ENCODE results near the gene THOC7.

DNA sequence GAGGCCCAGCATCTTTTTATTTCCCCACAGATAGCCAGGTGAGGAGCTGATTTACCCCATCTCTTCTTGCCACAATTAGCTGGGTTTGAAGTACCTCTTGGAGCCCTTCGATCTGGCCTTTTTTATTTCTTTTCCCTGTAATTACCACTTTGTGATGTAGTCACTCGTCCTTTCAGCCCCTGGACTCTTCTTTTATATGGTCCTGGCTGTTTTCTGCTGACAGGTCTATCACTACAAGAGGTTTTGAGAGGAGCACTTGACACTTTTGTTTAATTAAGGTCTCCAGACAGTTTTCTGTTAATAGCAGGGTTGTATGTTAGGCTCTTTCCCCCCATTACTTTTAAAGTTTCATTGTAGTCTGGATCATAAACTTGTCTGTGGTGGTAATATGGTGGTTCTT lies 11.9 kb upstream of the THOC7 start:
- TF ChIP-seq, protein P1, sequence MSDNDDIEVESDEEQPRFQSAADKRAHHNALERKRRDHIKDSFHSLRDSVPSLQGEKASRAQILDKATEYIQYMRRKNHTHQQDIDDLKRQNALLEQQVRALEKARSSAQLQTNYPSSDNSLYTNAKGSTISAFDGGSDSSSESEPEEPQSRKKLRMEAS (IDR thresholded peaks at IDR 0.05; ENCODE audit: low read depth, low read length) = no peak
- TF ChIP-seq, protein P2, sequence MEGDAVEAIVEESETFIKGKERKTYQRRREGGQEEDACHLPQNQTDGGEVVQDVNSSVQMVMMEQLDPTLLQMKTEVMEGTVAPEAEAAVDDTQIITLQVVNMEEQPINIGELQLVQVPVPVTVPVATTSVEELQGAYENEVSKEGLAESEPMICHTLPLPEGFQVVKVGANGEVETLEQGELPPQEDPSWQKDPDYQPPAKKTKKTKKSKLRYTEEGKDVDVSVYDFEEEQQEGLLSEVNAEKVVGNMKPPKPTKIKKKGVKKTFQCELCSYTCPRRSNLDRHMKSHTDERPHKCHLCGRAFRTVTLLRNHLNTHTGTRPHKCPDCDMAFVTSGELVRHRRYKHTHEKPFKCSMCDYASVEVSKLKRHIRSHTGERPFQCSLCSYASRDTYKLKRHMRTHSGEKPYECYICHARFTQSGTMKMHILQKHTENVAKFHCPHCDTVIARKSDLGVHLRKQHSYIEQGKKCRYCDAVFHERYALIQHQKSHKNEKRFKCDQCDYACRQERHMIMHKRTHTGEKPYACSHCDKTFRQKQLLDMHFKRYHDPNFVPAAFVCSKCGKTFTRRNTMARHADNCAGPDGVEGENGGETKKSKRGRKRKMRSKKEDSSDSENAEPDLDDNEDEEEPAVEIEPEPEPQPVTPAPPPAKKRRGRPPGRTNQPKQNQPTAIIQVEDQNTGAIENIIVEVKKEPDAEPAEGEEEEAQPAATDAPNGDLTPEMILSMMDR (IDR thresholded peaks at IDR 0.05; ENCODE audit: low read depth, low read length) = no peak
- TF ChIP-seq POLR2A (IDR thresholded peaks at IDR 0.05; ENCODE audit: extremely low read depth, insufficient read length) = no peak
